Endothelial cell of umbilical vein (primary cell): ENCODE measurements around the gene LINC01488. TPM values are rescaled to one million over a fixed set of nuclear protein-coding genes. Genes with fewer than 3 reads are reported as not detected.

Experiments used
- BruUV-seq: library from RNA; stranded (reverse); fragments of 400-500 nt; replicated peaks from 2 replicates; lab custom pipeline; 2021; lab: Mats Ljungman, UMichigan
- CTCF ChIA-PET: fragments of 300-600, 350-600 bp; sonication (Branson Sonifier 250); formaldehyde crosslinking; loops from one replicate; lab custom pipeline; 2021; ENCODE audit warnings: antibody characterized with exemption, inconsistent platforms; lab: Charles Lee
- POLR2A ChIA-PET: fragments of 300-600, 350-600 bp; sonication (Branson Sonifier 250); formaldehyde crosslinking; loops from one replicate; lab custom pipeline; 2021; ENCODE audit warnings: antibody characterized with exemption, inconsistent platforms; lab: Charles Lee
- DNase-seq: peaks from one replicate; pipeline ENCODE4 v3.0.0-alpha.2; 2011; ENCODE audit warnings: low read depth, low spot score
- FAIRE-seq: peaks from 2 replicates; lab custom pipeline; 2011; peaks lifted over from hg19 to GRCh38; lab: Jason Lieb, UNC
- H2AFZ ChIP-seq: 2 replicates; pipeline ENCODE4 v1.6.0; 2012; ENCODE audit warnings: low read depth, low read length, control low read depth, inconsistent platforms
- H3K27ac ChIP-seq: 2 replicates; pipeline ENCODE4 v1.5.1; 2011; ENCODE audit warnings: low read depth, mild to moderate bottlenecking, control low read depth, low read length, moderate library complexity; ENCODE audit not compliant: insufficient read depth
- H3K27me3 ChIP-seq, 2 experiments: 2 replicates each; pipeline versions ENCODE4 v1.6.0 to v1.6.1; 2011; ENCODE audit warnings: low read length in 2 of 2, mixed read lengths in 1 of 2; ENCODE audit not compliant: control insufficient read depth in 2 of 2, insufficient read depth in 2 of 2
- H3K36me3 ChIP-seq, 2 experiments: 2 replicates in 1 of 2; 3 replicates in 1 of 2; pipeline ENCODE4 v1.5.1; 2011; ENCODE audit warnings: low read length in 2 of 2, mild to moderate bottlenecking in 1 of 2, moderate library complexity in 1 of 2; ENCODE audit not compliant: control insufficient read depth in 2 of 2, insufficient read depth in 2 of 2; ENCODE audit errors: extremely low read depth in 1 of 2
- H3K4me1 ChIP-seq: 3 replicates; pipeline ENCODE4 v1.5.1; 2011; ENCODE audit warnings: mild to moderate bottlenecking, low read length; ENCODE audit not compliant: control insufficient read depth, insufficient read depth; ENCODE audit errors: extremely low read depth
- H3K4me2 ChIP-seq: 2 replicates; pipeline ENCODE4 v1.6.1; 2011; ENCODE audit warnings: low read length, control low read depth, mixed read lengths; ENCODE audit not compliant: insufficient read depth
- H3K4me3 ChIP-seq, 3 experiments: fragments of 200-600 bp in 1 of 3; sonication (generic), shearing (Covaris generic) in 1 of 3; replicated peaks in 1 of 3; 2 replicates each; pipeline ENCODE4 v1.5.1; 2011 to 2016; ENCODE audit warnings: control low read depth in 3 of 3, low read length in 3 of 3, mild to moderate bottlenecking in 2 of 3, inconsistent platforms in 1 of 3, low read depth in 1 of 3, moderate library complexity in 1 of 3; ENCODE audit not compliant: insufficient read depth in 1 of 3
- H3K79me2 ChIP-seq: 2 replicates; pipeline ENCODE4 v1.6.0; 2012; ENCODE audit warnings: low read length, inconsistent platforms; ENCODE audit not compliant: control insufficient read depth, insufficient read depth
- H3K9ac ChIP-seq: replicated peaks from 2 replicates; pipeline ENCODE3; 2011; ENCODE audit warnings: low read length, control low read depth; ENCODE audit not compliant: insufficient read depth; ENCODE audit errors: extremely low read depth
- H3K9me1 ChIP-seq: replicated peaks from 3 replicates; pipeline ENCODE4 v1.6.0; 2011; ENCODE audit warnings: mild to moderate bottlenecking, low read length; ENCODE audit not compliant: control insufficient read depth, insufficient read depth; ENCODE audit errors: extremely low read depth
- H3K9me3 ChIP-seq: replicated peaks from 2 replicates; pipeline ENCODE4 v1.5.1; 2012; ENCODE audit warnings: low read length, inconsistent platforms; ENCODE audit not compliant: control insufficient read depth, insufficient read depth
- H4K20me1 ChIP-seq: replicated peaks from 2 replicates; pipeline ENCODE3; 2011; ENCODE audit warnings: mild to moderate bottlenecking, low read length; ENCODE audit not compliant: control insufficient read depth, insufficient read depth; ENCODE audit errors: extremely low read depth
- CTCF ChIP-seq, 2 donors: IDR thresholded peaks; 1 replicate in 1 of 2; 2 replicates in 1 of 2; pipeline ENCODE4 v1.5.1; 2011; ENCODE audit warnings: low read length in 2 of 2, mild to moderate bottlenecking in 2 of 2, moderate library complexity in 2 of 2, control low read depth in 1 of 2, inconsistent platforms in 1 of 2, low read depth in 1 of 2; ENCODE audit not compliant: insufficient read depth in 1 of 2; ENCODE audit errors: extremely low read depth in 1 of 2
- EZH2 ChIP-seq: IDR thresholded peaks from 2 replicates; pipeline ENCODE4 v1.6.1; 2012; ENCODE audit warnings: borderline replicate concordance, low read depth, mild to moderate bottlenecking, moderate library complexity, low read length, inconsistent platforms; ENCODE audit not compliant: severe bottlenecking
- FOS ChIP-seq: IDR thresholded peaks from 2 replicates; pipeline ENCODE4 v1.6.1; 2011; ENCODE audit warnings: mild to moderate bottlenecking, low read length, moderate library complexity, borderline replicate concordance; ENCODE audit not compliant: insufficient read depth
- GATA2 ChIP-seq: IDR thresholded peaks from 2 replicates; pipeline ENCODE4 v1.7.0; 2011; ENCODE audit warnings: low read depth, mild to moderate bottlenecking, moderate library complexity, mixed read lengths, low read length; ENCODE audit not compliant: insufficient read length, insufficient read depth
- JUN ChIP-seq: IDR thresholded peaks from 2 replicates; pipeline ENCODE4 v1.6.1; 2011; ENCODE audit warnings: borderline replicate concordance, low read depth; ENCODE audit not compliant: insufficient read length, insufficient read depth
- MAX ChIP-seq: IDR thresholded peaks from 2 replicates; pipeline ENCODE4 v1.6.1; 2011; ENCODE audit not compliant: insufficient read depth, insufficient read length
- MYC ChIP-seq: IDR thresholded peaks from one replicate; pipeline ENCODE4 v1.6.1; 2011; ENCODE audit warnings: mild to moderate bottlenecking, low read depth, low read length
- POLR2A ChIP-seq: IDR thresholded peaks from 2 replicates; pipeline ENCODE4 v1.6.1; 2012; ENCODE audit warnings: low read depth, mild to moderate bottlenecking, control low read depth, low read length
- POLR2AphosphoS5 ChIP-seq: IDR thresholded peaks from 2 replicates; pipeline ENCODE4 v1.6.1; 2012; ENCODE audit warnings: low read depth, mild to moderate bottlenecking, control low read depth, low read length, moderate library complexity; ENCODE audit not compliant: insufficient read depth
- dilution Hi-C: fragments of 300-500 bp; cut with MboI; formaldehyde crosslinking; loops from one replicate; pipeline ENCODE4 v1.15.0; 2019; ENCODE audit warnings: low sequenced_read_pairs; ENCODE audit not compliant: extremely low pct_ligation_motif_present
- intact Hi-C: fragments of 100-400 bp; cut with micrococcal nuclease; formaldehyde crosslinking; loops from one replicate; pipeline ENCODE4 v1.10.0; 2022
- polyA plus RNA-seq, 4 experiments: library from polyadenylated mRNA; depleted of rRNA in 3 of 4; stranded (reverse) in 3 of 4; unstranded in 1 of 4; fragments of >200 nt; gene quantifications; 2 replicates each; pipeline versions ENCODE4 v1.2.1 to v1.2.3, GENCODE V29; 2011 to 2012; ENCODE audit warnings: missing spikeins in 1 of 4
- total RNA-seq: library from RNA; stranded (reverse); gene quantifications from 2 replicates; pipeline ENCODE4 v1.2.3, GENCODE V29; 2021

LINC01488 gene
- total and polyA plus RNA-seq, 2 donors (not counting 3 experiments of a cell fraction or from before 2014, with no cell fraction given), result not detected

- FAIRE-seq (no peak), DNase-seq (no peak)
- Histone ChIP-seq H3K4me3 (no peak overlapping the region), H3K27me3 (no peaks in the 10 kb centered on the region), H3K27ac (no peak overlapping the region), H3K36me3 (no peaks in the 10 kb centered on the region), H3K79me2 (no peaks in the 10 kb centered on the region), H3K9me1 (no peaks in the 10 kb centered on the region), H3K9ac (no peak overlapping the region), H2AFZ (no peak overlapping the region), H3K4me2 (no peak overlapping the region), H4K20me1 (no peaks in the 10 kb centered on the region), H3K4me1 (no peaks in the 10 kb centered on the region), H3K9me3 (no peaks in the 10 kb centered on the region)
- TF ChIP-seq POLR2A (no peak), MAX (no peak), POLR2AphosphoS5 (no peak), FOS (no peak), MYC (no peak)
- BruUV-seq, result no TSS peak
- dilution Hi-C loops (no loop called here), intact Hi-C loops (no loop called here)
- ChIA-PET POLR2A (no interaction called here), CTCF (no interaction called here)
Observed at GRCh38 chr11:69514771-69515170, 33.3 kb downstream of the LINC01488 start.

GRCh38 chr11:69515271-69516245 is 34.1 kb downstream of the LINC01488 start:
- Histone ChIP-seq H3K4me3 (no peak overlapping the region), H3K27me3 (no peaks in the 10 kb centered on the region), H3K9ac (no peak overlapping the region), H3K4me2 (no peak overlapping the region), H4K20me1 (no peaks in the 10 kb centered on the region), H3K4me1 (no peaks in the 10 kb centered on the region), H3K79me2 (no peaks in the 10 kb centered on the region), H2AFZ (no peak overlapping the region), H3K9me3 (no peaks in the 10 kb centered on the region), H3K36me3 (no peaks in the 10 kb centered on the region), H3K27ac (no peak overlapping the region), H3K9me1 (no peaks in the 10 kb centered on the region)
- ChIA-PET CTCF (interaction anchor here (0.6 kb wide), 1 partner anchor 12 kb away, joined by 3 read pairs; no protein-coding TSS in a partner anchor), POLR2A (no interaction called here)
- FAIRE-seq (no peak), DNase-seq (no peak)
- intact Hi-C loops (no loop called here), dilution Hi-C loops (no loop called here)
- no peak for TF ChIP-seq MYC
- no peak for TF ChIP-seq FOS
- no peak for TF ChIP-seq JUN
- TF ChIP-seq GATA2, result no peak
- no peak for TF ChIP-seq POLR2A
- no peak for TF ChIP-seq EZH2
- no peak for TF ChIP-seq MAX
- TF ChIP-seq CTCF (IDR thresholded peaks at IDR 0.05; ENCODE audit: extremely low read depth in 1 of 2, insufficient read depth in 1 of 2, low read depth in 1 of 2, low read length in 2 of 2), result no peak
- no peak for TF ChIP-seq POLR2AphosphoS5
- no TSS peak for BruUV-seq
